ENCODE data around the gene OR52A1. TPM values are rescaled to one million over a fixed set of nuclear protein-coding genes. Genes with fewer than 3 reads are reported as not detected.

OR52A1 gene
- total RNA-seq, 2 experiments from 2014 or later: not detected

GRCh38 chr11:5103066-5103465 is 51.5 kb downstream of the OR52A1 start:
- CTCF ChIA-PET: no interaction called here
- POLR2A ChIA-PET: no interaction called here
- DNase-seq: no peak
- ATAC-seq: no peak
- intact Hi-C loops (cut with micrococcal nuclease): no loop called here
- Mint-ChIP-seq H3K27ac (no peak overlapping the region), H3K27me3 (peaks cover 5% of the 10 kb centered on the region), H3K9me3 (no peaks in the 10 kb centered on the region), H3K4me1 (ENCODE audit: low read depth) (no peaks in the 10 kb centered on the region), H3K4me3 (no peak overlapping the region), H3K36me3 (ENCODE audit: low read depth) (no peaks in the 10 kb centered on the region)
- no peak for TF ChIP-seq CTCF (IDR thresholded peaks at IDR 0.05)

- Mint-ChIP-seq H3K27me3 (peaks cover 5% of the 10 kb centered on the region), H3K4me3 (no peak overlapping the region), H3K36me3 (ENCODE audit: low read depth) (no peaks in the 10 kb centered on the region), H3K4me1 (ENCODE audit: low read depth) (no peaks in the 10 kb centered on the region), H3K9me3 (no peaks in the 10 kb centered on the region), H3K27ac (no peak overlapping the region)
- no peak for ATAC-seq
- DNase-seq: no peak
- POLR2A ChIA-PET: no interaction called here
- CTCF ChIA-PET: no interaction called here
- intact Hi-C loops (cut with micrococcal nuclease): no loop called here
- no peak for TF ChIP-seq CTCF (IDR thresholded peaks at IDR 0.05)
Measured at GRCh38 chr11:5102246-5102645, 52.3 kb downstream of the OR52A1 start.

- intact Hi-C loops (cut with micrococcal nuclease): no loop called here
Measured at GRCh38 chr11:5096011-5096410, 58.5 kb downstream of the OR52A1 start.

More at GRCh38 chr11:5096011-5096410, 58.5 kb downstream of the OR52A1 start:
- no peak for TF ChIP-seq CTCF (IDR thresholded peaks at IDR 0.05)
- Mint-ChIP-seq H3K4me1 (ENCODE audit: low read depth) (no peaks in the 10 kb centered on the region), H3K9me3 (no peaks in the 10 kb centered on the region), H3K27ac (no peak overlapping the region), H3K27me3 (peaks cover 2% of the 10 kb centered on the region), H3K36me3 (ENCODE audit: low read depth) (no peaks in the 10 kb centered on the region), H3K4me3 (no peak overlapping the region)
- DNase-seq: no peak
- ChIA-PET POLR2A (no interaction called here), CTCF (no interaction called here)
- ATAC-seq: no peak

Other genes with a start within 250 kb of the OR52A1 start
- gene OR51G2, start 235.4 kb downstream of the OR52A1 start, total RNA-seq: not detected
- not detected for gene OR51G1, start 230.4 kb downstream of the OR52A1 start, total RNA-seq
- gene OR51A4, start 207.2 kb downstream of the OR52A1 start, total RNA-seq: not detected
- not detected for gene OR51A2, start 199.0 kb downstream of the OR52A1 start, total RNA-seq
- gene OR51L1, start 159.9 kb downstream of the OR52A1 start, total RNA-seq: not detected
- gene OR52J3, start 108.2 kb downstream of the OR52A1 start, total RNA-seq: not detected
- gene OR52E2, start 95.1 kb downstream of the OR52A1 start, total RNA-seq: not detected
- not detected for gene OR52E1, start 85.2 kb downstream of the OR52A1 start, total RNA-seq
- gene OR52A5, start 16.4 kb downstream of the OR52A1 start, total RNA-seq: not detected
- gene OR51V1, start 45.9 kb upstream of the OR52A1 start, total RNA-seq: not detected
- gene HBB, start 72.3 kb upstream of the OR52A1 start, total RNA-seq: not detected
- gene HBD, start 79.7 kb upstream of the OR52A1 start, total RNA-seq: not detected
- not detected for gene HBG1, start 95.1 kb upstream of the OR52A1 start, total RNA-seq
- not detected for gene HBG2, start 100.0 kb upstream of the OR52A1 start, total RNA-seq
- not detected for gene HBE1, start 115.2 kb upstream of the OR52A1 start, total RNA-seq
- gene OR51B4, start 147.2 kb upstream of the OR52A1 start, total RNA-seq: not detected
- not detected for gene OR51B2, start 169.5 kb upstream of the OR52A1 start, total RNA-seq
- gene OR51B5, start 188.8 kb upstream of the OR52A1 start, total RNA-seq: not detected
- gene OR51B6, start 196.8 kb upstream of the OR52A1 start, total RNA-seq: not detected
- not detected for gene OR51M1, start 229.1 kb upstream of the OR52A1 start, total RNA-seq